Measurements from ENCODE around the gene PIP4K2C. TPM values are rescaled to one million over a fixed set of nuclear protein-coding genes. Genes with fewer than 3 reads are reported as not detected.

The PIP4K2C gene
- total and polyA plus RNA-seq, 10 of the 15 experiments (the other 5 are each of a cell fraction or from before 2014, with no cell fraction given), result 4.8 to 25.1 (median 14.9) TPM

DNA sequence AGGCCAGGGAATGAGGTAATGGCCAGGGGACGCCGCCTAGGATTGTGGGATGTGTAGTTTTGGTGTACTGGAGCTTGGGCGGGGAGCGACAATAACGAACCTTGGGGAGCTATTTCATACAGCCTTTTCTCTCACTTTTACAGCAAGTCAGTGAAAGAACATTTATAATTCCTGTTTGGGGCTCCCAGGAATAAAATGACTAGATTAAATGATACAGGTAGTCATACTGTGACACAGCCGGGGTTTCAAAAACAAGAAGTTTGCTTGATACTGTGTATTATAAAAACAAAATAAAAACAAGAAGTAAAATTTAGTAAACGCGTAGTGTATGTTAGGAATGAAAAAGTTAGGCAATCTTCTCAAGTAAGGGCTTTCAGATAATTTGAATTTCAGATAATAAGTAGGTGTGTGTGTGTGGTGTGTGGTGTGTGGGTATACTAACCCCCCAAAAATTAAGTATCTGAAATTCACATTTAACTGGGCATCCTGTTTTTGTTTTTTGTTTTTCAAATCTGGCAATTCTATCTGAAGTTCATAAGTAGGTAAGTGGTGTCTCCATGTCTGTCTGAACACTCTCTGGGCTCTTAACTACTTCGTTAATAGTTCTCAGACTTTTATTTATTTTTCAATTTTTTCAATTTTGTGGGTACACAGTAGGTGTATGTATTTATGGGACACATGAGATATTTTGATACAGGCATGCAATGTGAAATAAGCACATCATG lies 43.5 kb upstream of the PIP4K2C start (continued):
- TF ChIP-seq REST (IDR thresholded peaks at IDR 0.05; ENCODE audit: low read depth, low read length) (no peak), SUZ12 (IDR thresholded peaks at IDR 0.05; ENCODE audit: unreplicated experiment) (no peak), LARP7 (IDR thresholded peaks at IDR 0.05) (no peak), ZBTB33 (IDR thresholded peaks at IDR 0.05) (no peak), IRF4 (IDR thresholded peaks at IDR 0.05; ENCODE audit: low read depth, low read length) (no peak), ATF7 (IDR thresholded peaks at IDR 0.05; ENCODE audit: low read depth) (peak; percentile 99; the same call in 1 of the 2 replicates), CREM (IDR thresholded peaks at IDR 0.05; ENCODE audit: low read depth) (peak; percentile 93), HDGF (IDR thresholded peaks at IDR 0.05) (no peak), RUNX3 (IDR thresholded peaks at IDR 0.05; ENCODE audit: low read length) (no peak), CBX5 (IDR thresholded peaks at IDR 0.05; ENCODE audit: low read depth) (no peak), CEBPZ (IDR thresholded peaks at IDR 0.05; ENCODE audit: low read depth, low read length) (no peak), MXI1 (IDR thresholded peaks at IDR 0.05; ENCODE audit: low read depth, low read length) (no peak), YBX1 (IDR thresholded peaks at IDR 0.05) (0 out of 2 replicates have a peak, but pooled peaks have one; percentile 21), POLR2A (IDR thresholded peaks at IDR 0.05; ENCODE audit: low read depth, low read length) (no peak), NFXL1 (IDR thresholded peaks at IDR 0.05; ENCODE audit: borderline replicate concordance) (no peak)
- TF ChIP-seq, protein P1, sequence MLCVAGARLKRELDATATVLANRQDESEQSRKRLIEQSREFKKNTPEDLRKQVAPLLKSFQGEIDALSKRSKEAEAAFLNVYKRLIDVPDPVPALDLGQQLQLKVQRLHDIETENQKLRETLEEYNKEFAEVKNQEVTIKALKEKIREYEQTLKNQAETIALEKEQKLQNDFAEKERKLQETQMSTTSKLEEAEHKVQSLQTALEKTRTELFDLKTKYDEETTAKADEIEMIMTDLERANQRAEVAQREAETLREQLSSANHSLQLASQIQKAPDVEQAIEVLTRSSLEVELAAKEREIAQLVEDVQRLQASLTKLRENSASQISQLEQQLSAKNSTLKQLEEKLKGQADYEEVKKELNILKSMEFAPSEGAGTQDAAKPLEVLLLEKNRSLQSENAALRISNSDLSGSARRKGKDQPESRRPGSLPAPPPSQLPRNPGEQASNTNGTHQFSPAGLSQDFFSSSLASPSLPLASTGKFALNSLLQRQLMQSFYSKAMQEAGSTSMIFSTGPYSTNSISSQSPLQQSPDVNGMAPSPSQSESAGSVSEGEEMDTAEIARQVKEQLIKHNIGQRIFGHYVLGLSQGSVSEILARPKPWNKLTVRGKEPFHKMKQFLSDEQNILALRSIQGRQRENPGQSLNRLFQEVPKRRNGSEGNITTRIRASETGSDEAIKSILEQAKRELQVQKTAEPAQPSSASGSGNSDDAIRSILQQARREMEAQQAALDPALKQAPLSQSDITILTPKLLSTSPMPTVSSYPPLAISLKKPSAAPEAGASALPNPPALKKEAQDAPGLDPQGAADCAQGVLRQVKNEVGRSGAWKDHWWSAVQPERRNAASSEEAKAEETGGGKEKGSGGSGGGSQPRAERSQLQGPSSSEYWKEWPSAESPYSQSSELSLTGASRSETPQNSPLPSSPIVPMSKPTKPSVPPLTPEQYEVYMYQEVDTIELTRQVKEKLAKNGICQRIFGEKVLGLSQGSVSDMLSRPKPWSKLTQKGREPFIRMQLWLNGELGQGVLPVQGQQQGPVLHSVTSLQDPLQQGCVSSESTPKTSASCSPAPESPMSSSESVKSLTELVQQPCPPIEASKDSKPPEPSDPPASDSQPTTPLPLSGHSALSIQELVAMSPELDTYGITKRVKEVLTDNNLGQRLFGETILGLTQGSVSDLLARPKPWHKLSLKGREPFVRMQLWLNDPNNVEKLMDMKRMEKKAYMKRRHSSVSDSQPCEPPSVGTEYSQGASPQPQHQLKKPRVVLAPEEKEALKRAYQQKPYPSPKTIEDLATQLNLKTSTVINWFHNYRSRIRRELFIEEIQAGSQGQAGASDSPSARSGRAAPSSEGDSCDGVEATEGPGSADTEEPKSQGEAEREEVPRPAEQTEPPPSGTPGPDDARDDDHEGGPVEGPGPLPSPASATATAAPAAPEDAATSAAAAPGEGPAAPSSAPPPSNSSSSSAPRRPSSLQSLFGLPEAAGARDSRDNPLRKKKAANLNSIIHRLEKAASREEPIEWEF (IDR thresholded peaks at IDR 0.05; ENCODE audit: insufficient replicate concordance, low read depth, low read length), result no peak
